K562 (cell line): ENCODE measurements around the gene GPX6. TPM values are rescaled to one million over a fixed set of nuclear protein-coding genes. Genes with fewer than 3 reads are reported as not detected.

ENCODE experiments used
- ARID1B ChIP-seq: fragments of 450-650 bp; IDR thresholded peaks from 2 replicates; pipeline ENCODE4 v1.6.1; 2016; ENCODE audit warnings: antibody characterized with exemption, mild to moderate bottlenecking, inconsistent platforms
- BRF1 ChIP-seq: IDR thresholded peaks from 3 replicates; pipeline ENCODE4 v1.6.1; 2011; ENCODE audit warnings: borderline replicate concordance, mild to moderate bottlenecking; ENCODE audit not compliant: insufficient read length; ENCODE audit errors: extremely low read depth
- EWSR1 ChIP-seq: fragments of 450-650 bp; IDR thresholded peaks from 2 replicates; pipeline ENCODE4 v1.6.1; 2018; ENCODE audit warnings: borderline replicate concordance, mild to moderate bottlenecking, low read depth, moderate library complexity; ENCODE audit not compliant: partially characterized antibody
- HIVEP1 ChIP-seq: fragments of 250-450 bp; sonication (Bioruptor Pico); IDR thresholded peaks from 2 replicates; pipeline ENCODE4 v1.4.0; 2020; ENCODE audit warnings: mild to moderate bottlenecking
- HLTF ChIP-seq: fragments of 450-650 bp; IDR thresholded peaks from 2 replicates; pipeline ENCODE4 v1.6.1; 2016
- ILF3 ChIP-seq: fragments of 450-650 bp; IDR thresholded peaks from 2 replicates; pipeline ENCODE4 v1.6.1; 2018; ENCODE audit warnings: antibody characterized with exemption, mild to moderate bottlenecking, moderate library complexity, borderline replicate concordance
- KHSRP ChIP-seq: fragments of 450-650 bp; IDR thresholded peaks from 2 replicates; pipeline ENCODE4 v1.6.1; 2017
- KLF10 ChIP-seq: fragments of 250-450 bp; sonication (Bioruptor Pico); IDR thresholded peaks from 2 replicates; pipeline ENCODE4 v1.6.1; 2021; ENCODE audit warnings: matching md5 sums
- LARP7 ChIP-seq: fragments of 450-650 bp; IDR thresholded peaks from 2 replicates; pipeline ENCODE4 v1.6.1; 2016
- MEF2A ChIP-seq: IDR thresholded peaks from 2 replicates; pipeline ENCODE4 v1.6.1; 2011; ENCODE audit warnings: low read depth, mild to moderate bottlenecking, low read length, moderate library complexity; ENCODE audit not compliant: control insufficient read depth
- MITF ChIP-seq: IDR thresholded peaks from 2 replicates; pipeline ENCODE4 v1.6.1; 2014; ENCODE audit warnings: antibody characterized with exemption
- NCOA1 ChIP-seq: fragments of 450-650 bp; IDR thresholded peaks from 2 replicates; pipeline ENCODE4 v1.6.1; 2016; ENCODE audit warnings: low read depth
- NCOA2 ChIP-seq, 2 experiments: fragments of 450-650 bp; IDR thresholded peaks; 2 replicates each; pipeline ENCODE4 v1.6.1; 2018; ENCODE audit warnings: mild to moderate bottlenecking in 2 of 2, moderate library complexity in 1 of 2; ENCODE audit not compliant: partially characterized antibody in 2 of 2
- NR2C1 ChIP-seq, 2 experiments: fragments of 450-650 bp; IDR thresholded peaks; 2 replicates each; pipeline ENCODE4 v1.6.1; 2017; ENCODE audit warnings: mild to moderate bottlenecking in 2 of 2, antibody characterized with exemption in 1 of 2, inconsistent platforms in 1 of 2, missing compliant biosample characterization in 1 of 2, missing genetic modification characterization in 1 of 2
- RBM17 ChIP-seq: fragments of 200-400 bp; formaldehyde crosslinking; IDR thresholded peaks from 2 replicates; pipeline ENCODE4 v1.6.1; 2017; ENCODE audit warnings: low read depth, mild to moderate bottlenecking, low read length, borderline replicate concordance
- SAFB ChIP-seq: fragments of 200-400 bp; formaldehyde crosslinking; IDR thresholded peaks from 2 replicates; pipeline ENCODE4 v1.6.1; 2017; ENCODE audit warnings: low read depth, low read length, borderline replicate concordance
- SMC3 ChIP-seq: conservative IDR thresholded peaks from 2 replicates; pipeline ENCODE4 v1.6.1; 2011; ENCODE audit warnings: low read depth, low read length, improper control_type of control experiment; ENCODE audit not compliant: insufficient read depth
- SREBF2 ChIP-seq: sonication (generic); formaldehyde crosslinking; IDR thresholded peaks from 2 replicates; pipeline ENCODE4 v1.4.0; 2020; ENCODE audit warnings: mild to moderate bottlenecking, missing genetic modification reagents
- SRSF3 ChIP-seq: fragments of 200-400 bp; formaldehyde crosslinking; IDR thresholded peaks from 2 replicates; pipeline ENCODE4 v1.6.1; 2016; ENCODE audit warnings: mild to moderate bottlenecking, low read length, moderate library complexity; ENCODE audit not compliant: insufficient read depth
- TBL1XR1 ChIP-seq, 2 experiments: IDR thresholded peaks; 2 replicates each; pipeline ENCODE4 v1.6.1; 2012; ENCODE audit warnings: improper control_type of control experiment in 2 of 2, low read length in 2 of 2, mild to moderate bottlenecking in 1 of 2
- TCF7 ChIP-seq: sonication (generic); IDR thresholded peaks from 2 replicates; pipeline ENCODE4 v1.6.1; 2016; ENCODE audit warnings: antibody characterized with exemption, borderline replicate concordance
- THRAP3 ChIP-seq: fragments of 450-650 bp; IDR thresholded peaks from 2 replicates; pipeline ENCODE4 v1.6.1; 2016; ENCODE audit warnings: mild to moderate bottlenecking, inconsistent platforms, borderline replicate concordance
- U2AF1 ChIP-seq: fragments of 200-400 bp; formaldehyde crosslinking; optimal IDR thresholded peaks from 2 replicates; pipeline ENCODE3; 2017; ENCODE audit warnings: mild to moderate bottlenecking, low read depth, low read length, moderate library complexity
- ZBTB43 ChIP-seq: sonication (generic); formaldehyde crosslinking; IDR thresholded peaks from 2 replicates; pipeline ENCODE4 v1.8.0; 2023; ENCODE audit warnings: mild to moderate bottlenecking, missing genetic modification reagents
- ZNF184 ChIP-seq: sonication (generic); formaldehyde crosslinking; IDR thresholded peaks from 2 replicates; pipeline ENCODE4 v1.5.0; 2020; ENCODE audit warnings: missing genetic modification reagents
- ZNF274 ChIP-seq: IDR thresholded peaks from 2 replicates; pipeline ENCODE4 v1.6.1; 2011; ENCODE audit warnings: low read depth, mild to moderate bottlenecking, low read length, moderate library complexity, borderline replicate concordance
- ZNF41 ChIP-seq: fragments of 250-450 bp; sonication (Bioruptor Pico); conservative IDR thresholded peaks from 2 replicates; pipeline ENCODE4 v1.4.0; 2020; ENCODE audit warnings: mild to moderate bottlenecking
- ZNF561 ChIP-seq: fragments of 450-650 bp; formaldehyde crosslinking; conservative IDR thresholded peaks from 2 replicates; pipeline ENCODE4 v1.4.0; 2020; ENCODE audit warnings: mild to moderate bottlenecking, moderate library complexity
- ZNF57 ChIP-seq: fragments of 450-650 bp; formaldehyde crosslinking; IDR thresholded peaks from 2 replicates; pipeline ENCODE4 v1.4.0; 2020; ENCODE audit warnings: mild to moderate bottlenecking, moderate library complexity
- ZNF766 ChIP-seq: fragments of 200-800 bp; sonication (Bioruptor generic); conservative IDR thresholded peaks from 2 replicates; pipeline ENCODE4 v1.6.1; 2016; ENCODE audit warnings: missing genetic modification characterization, missing compliant biosample characterization
- polyA plus RNA-seq, 8 experiments: library from polyadenylated mRNA; depleted of rRNA in 4 of 8; stranded (reverse) in 5 of 8; unstranded in 3 of 8; fragments of >200 nt; fragmentation: Nextera tagmentation in 2 of 8; fragmentation: Illumina TruSeq in 1 of 8; extraction: Ambion mirVana in 2 of 8; extraction: Trizol in 1 of 8; gene quantifications; 2 replicates each; pipeline versions ENCODE4 v1.2.1 to v1.2.3, GENCODE V29; 2011 to 2014; ENCODE audit warnings: inconsistent platforms in 1 of 8, missing spikeins in 1 of 8
- total RNA-seq, 7 experiments: library from RNA; depleted of rRNA in 6 of 7; stranded (reverse); fragments of >200 nt in 6 of 7; fragmentation: Illumina TruSeq in 2 of 7; extraction: Trizol in 2 of 7; gene quantifications; 2 replicates each; pipeline versions ENCODE4 v1.2.1 to v1.2.3, GENCODE V29; 2011 to 2021; ENCODE audit warnings: low replicate concordance in 1 of 7

The GPX6 gene
- total and polyA plus RNA-seq, 9 of the 15 experiments (the other 6 are each of a cell fraction or from before 2014, with no cell fraction given): not detected

- TF ChIP-seq EWSR1: no peak
- no peak for TF ChIP-seq SRSF3
- no peak for TF ChIP-seq RBM17
- TF ChIP-seq LARP7: no peak
- no peak for TF ChIP-seq NCOA2 (IDR thresholded peaks at IDR 0.05; ENCODE audit: partially characterized antibody in 2 of 2)
- TF ChIP-seq ZBTB43 (CRISPR knock-in tag): no peak
- TF ChIP-seq ZNF766 (CRISPR knock-in tag): 0 out of 2 replicates have a peak, but pooled peaks have one; percentile 37
- TF ChIP-seq NR2C1 (IDR thresholded peaks at IDR 0.05): no peak
- no peak for TF ChIP-seq NR2C1 (tag; IDR thresholded peaks at IDR 0.05)
- no peak for TF ChIP-seq ZNF57
- TF ChIP-seq ZNF561 (CRISPR knock-in tag): no peak
- TF ChIP-seq HLTF: no peak
- no peak for TF ChIP-seq SREBF2 (CRISPR knock-in tag)
- no peak for TF ChIP-seq KLF10 (CRISPR knock-in tag)
- TF ChIP-seq ILF3: 0 out of 2 replicates have a peak, but pooled peaks have one; percentile 35
- no peak for TF ChIP-seq KHSRP
- TF ChIP-seq ZNF274: no peak
- no peak for TF ChIP-seq ZNF184 (CRISPR knock-in tag)
- TF ChIP-seq ARID1B: peak; percentile 93
- peak; percentile 76; the same call in 1 of the 2 replicates for TF ChIP-seq NCOA1
- TF ChIP-seq MITF: no peak
- TF ChIP-seq U2AF1: no peak
- no peak for TF ChIP-seq SMC3
- no peak for TF ChIP-seq ZNF41
- no peak for TF ChIP-seq THRAP3
- no peak for TF ChIP-seq MEF2A
- no peak for TF ChIP-seq TCF7
- TF ChIP-seq TBL1XR1 (IDR thresholded peaks at IDR 0.05; ENCODE audit: low read length in 2 of 2): peak in 1 of 2 experiments; percentile 23; a peak in 1 of 4 replicates
- no peak for TF ChIP-seq BRF1
- no peak for TF ChIP-seq SAFB
- no peak for TF ChIP-seq HIVEP1 (CRISPR knock-in tag)
Observed at GRCh38 chr6:28480253-28480932, 35.2 kb downstream of the GPX6 start (continued).
